Stimulated activated naive CD8-positive, alpha-beta T cell treated with anti-CD3 and anti-CD28 coated beads, Interleukin-15, amount 100 ng/mL, for 72 hours (primary cell): ENCODE data around the gene SNX20.

Experiments used
- ATAC-seq: fragments of 150-1000 bp; cut with Tn5 transposase; 2 replicates; pipeline ENCODE4 v1.10.0; 2021; ENCODE audit warnings: mild to moderate bottlenecking, moderate library complexity
- DNase-seq, 2 donors: peaks; one replicate each; pipeline ENCODE4 v3.0.0; 2021 to 2022
- H3K27ac Mint-ChIP-seq, 2 donors: one replicate each; pipeline ENCODE4 v1.8.0; 2022; ENCODE audit warnings: mild to moderate bottlenecking in 2 of 2, mixed read lengths in 2 of 2, moderate library complexity in 2 of 2
- H3K27me3 Mint-ChIP-seq: one replicate; pipeline ENCODE4 v1.8.0; 2022; ENCODE audit warnings: mixed read lengths
- H3K4me1 Mint-ChIP-seq: one replicate; pipeline ENCODE4 v1.8.0; 2022; ENCODE audit warnings: mild to moderate bottlenecking, mixed read lengths
- H3K4me3 Mint-ChIP-seq, 2 donors: one replicate each; pipeline ENCODE4 v1.8.0; 2022; ENCODE audit warnings: mild to moderate bottlenecking in 2 of 2, mixed read lengths in 2 of 2, moderate library complexity in 1 of 2
- H3K9me3 Mint-ChIP-seq, 2 donors: one replicate each; pipeline ENCODE4 v1.8.0; 2022; ENCODE audit warnings: mixed read lengths in 2 of 2

Gene SNX20

GRCh38 chr16:50681021-50681885 lies at the start of gene SNX20:
Gene SNX20 (minus strand): TSS chr16:50681312. CDS start chr16:50677526, 3,786 bp downstream.
- Mint-ChIP-seq H3K4me1 (peaks cover 91% of the 10 kb centered on the region), H3K4me3 (peak within 1 kb of the TSS; percentile 89 to 90), H3K27ac (peak within 1 kb of the TSS; percentile 92 to 97), H3K27me3 (no peaks in the 10 kb centered on the region), H3K9me3 (no peaks in the 10 kb centered on the region)
- DNase-seq (peak; percentile 55 to 69), ATAC-seq (peak; percentile 77)

- peaks cover 35% of the 10 kb centered on the region for H3K4me1 Mint-ChIP-seq
- peaks cover 18% of the 10 kb centered on the region in 2 donors for H3K9me3 Mint-ChIP-seq
- ATAC-seq (peak; percentile 64), DNase-seq (no peak)
- no peak overlapping the region for H3K4me3 Mint-ChIP-seq
- no peak overlapping the region for H3K27ac Mint-ChIP-seq
- H3K27me3 Mint-ChIP-seq = no peaks in the 10 kb centered on the region
Measured at GRCh38 chr16:50724306-50724705, 43.2 kb upstream of the SNX20 start.

GRCh38 chr16:50722960-50723359 lies 41.8 kb upstream of the SNX20 start:
- DNase-seq (no peak), ATAC-seq (no peak)
- Mint-ChIP-seq H3K9me3 (peaks cover 18% of the 10 kb centered on the region in 2 donors), H3K4me1 (peaks cover 41% of the 10 kb centered on the region), H3K4me3 (no peak overlapping the region), H3K27ac (no peak overlapping the region), H3K27me3 (no peaks in the 10 kb centered on the region)

- Mint-ChIP-seq H3K4me3 (no peak overlapping the region), H3K27ac (peak overlapping the region in 1 of 2 donors; percentile 55), H3K27me3 (no peaks in the 10 kb centered on the region), H3K9me3 (peaks cover 18% of the 10 kb centered on the region in 2 donors), H3K4me1 (peaks cover 46% of the 10 kb centered on the region)
- ATAC-seq (no peak), DNase-seq (no peak)
Measured at GRCh38 chr16:50722405-50722737, 41.3 kb upstream of the SNX20 start.

GRCh38 chr16:50721549-50722404 lies 40.7 kb upstream of the SNX20 start:
- Mint-ChIP-seq H3K27me3 (no peaks in the 10 kb centered on the region), H3K27ac (peak overlapping the region in 1 of 2 donors; percentile 55), H3K4me3 (no peak overlapping the region), H3K9me3 (peaks cover 18% of the 10 kb centered on the region in 2 donors), H3K4me1 (peaks cover 52% of the 10 kb centered on the region)
- DNase-seq = no peak
- no peak for ATAC-seq

- no peaks in the 10 kb centered on the region for H3K27me3 Mint-ChIP-seq
- H3K4me1 Mint-ChIP-seq = peaks cover 57% of the 10 kb centered on the region
- ATAC-seq = peak; percentile 77
- H3K27ac Mint-ChIP-seq = peak overlapping the region; percentile 73 to 93
- H3K9me3 Mint-ChIP-seq = peaks cover 9 to 14% of the 10 kb centered on the region in 2 donors
- DNase-seq = peak in 1 of 2 donors; percentile 23
- H3K4me3 Mint-ChIP-seq = peak overlapping the region in 1 of 2 donors; percentile 34
Measured at GRCh38 chr16:50719401-50720337, 38.6 kb upstream of the SNX20 start.

GRCh38 chr16:50718761-50719400 lies 37.8 kb upstream of the SNX20 start:
- ATAC-seq = no peak
- H3K4me1 Mint-ChIP-seq = peaks cover 52% of the 10 kb centered on the region

GRCh38 chr16:50718061-50718760 lies 37.1 kb upstream of the SNX20 start:
- Mint-ChIP-seq H3K27me3 (no peaks in the 10 kb centered on the region), H3K9me3 (peaks cover 0 to 2% of the 10 kb centered on the region in 2 donors), H3K4me1 (peaks cover 50% of the 10 kb centered on the region), H3K27ac (no peak overlapping the region), H3K4me3 (no peak overlapping the region)
- DNase-seq = no peak
- no peak for ATAC-seq

More at GRCh38 chr16:50718761-50719400, 37.8 kb upstream of the SNX20 start:
- Mint-ChIP-seq H3K27me3 (no peaks in the 10 kb centered on the region), H3K27ac (no peak overlapping the region), H3K4me3 (no peak overlapping the region), H3K9me3 (peaks cover 1 to 8% of the 10 kb centered on the region in 2 donors)
- DNase-seq = no peak

GRCh38 chr16:50717494-50717893 lies 36.4 kb upstream of the SNX20 start:
- DNase-seq = no peak
- Mint-ChIP-seq H3K27me3 (no peaks in the 10 kb centered on the region), H3K27ac (no peak overlapping the region), H3K9me3 (no peaks in the 10 kb centered on the region), H3K4me3 (no peak overlapping the region), H3K4me1 (peaks cover 50% of the 10 kb centered on the region)
- no peak for ATAC-seq

- H3K27me3 Mint-ChIP-seq = no peaks in the 10 kb centered on the region
- DNase-seq = no peak
- ATAC-seq = no peak
- peak overlapping the region in 1 of 2 donors; percentile 36 for H3K27ac Mint-ChIP-seq
- no peak overlapping the region for H3K4me3 Mint-ChIP-seq
- H3K9me3 Mint-ChIP-seq = no peaks in the 10 kb centered on the region
- peaks cover 50% of the 10 kb centered on the region for H3K4me1 Mint-ChIP-seq
Measured at GRCh38 chr16:50717091-50717490, 36.0 kb upstream of the SNX20 start.

- Mint-ChIP-seq H3K4me1 (peaks cover 55% of the 10 kb centered on the region), H3K4me3 (no peak overlapping the region), H3K27me3 (no peaks in the 10 kb centered on the region), H3K27ac (no peak overlapping the region), H3K9me3 (no peaks in the 10 kb centered on the region)
- ATAC-seq = no peak
- DNase-seq = no peak
Measured at GRCh38 chr16:50712956-50713355, 31.8 kb upstream of the SNX20 start.

- DNase-seq (no peak), ATAC-seq (no peak)
- peaks cover 56% of the 10 kb centered on the region for H3K4me1 Mint-ChIP-seq
- no peak overlapping the region for H3K27ac Mint-ChIP-seq
- no peaks in the 10 kb centered on the region for H3K27me3 Mint-ChIP-seq
- H3K4me3 Mint-ChIP-seq = no peak overlapping the region
- no peaks in the 10 kb centered on the region for H3K9me3 Mint-ChIP-seq
Measured at GRCh38 chr16:50712560-50712898, 31.4 kb upstream of the SNX20 start.

GRCh38 chr16:50711862-50712559 lies 30.9 kb upstream of the SNX20 start:
- Mint-ChIP-seq H3K9me3 (no peaks in the 10 kb centered on the region), H3K27me3 (no peaks in the 10 kb centered on the region), H3K4me1 (peaks cover 56% of the 10 kb centered on the region), H3K27ac (no peak overlapping the region), H3K4me3 (no peak overlapping the region)
- DNase-seq (no peak), ATAC-seq (no peak)

GRCh38 chr16:50711040-50711439 lies 29.9 kb upstream of the SNX20 start:
- peaks cover under 1 to 5% of the 10 kb centered on the region in 2 donors for H3K9me3 Mint-ChIP-seq
- no peak for DNase-seq
- no peak for ATAC-seq

More at GRCh38 chr16:50711040-50711439, 29.9 kb upstream of the SNX20 start:
- Mint-ChIP-seq H3K27me3 (no peaks in the 10 kb centered on the region), H3K4me3 (no peak overlapping the region), H3K27ac (no peak overlapping the region), H3K4me1 (peaks cover 50% of the 10 kb centered on the region)
